Right lobe of liver (tissue), 4 donors: ENCODE results near the gene EML6.

Source experiments
- POLR2A ChIP-seq: fragments of 450-650 bp; IDR thresholded peaks from one replicate; pipeline ENCODE4 v1.6.1; 2017; ENCODE audit warnings: antibody characterized with exemption, mild to moderate bottlenecking
- TF ChIP-seq, protein P1 (sequence below), 4 donors: fragments of 200-600 bp in 3 of 4; fragments of 450-650 bp in 1 of 4; IDR thresholded peaks; one replicate each; pipeline versions ENCODE4 v1.5.1 to v1.8.0; 2016 to 2022; ENCODE audit warnings: antibody characterized with exemption in 4 of 4, mild to moderate bottlenecking in 2 of 4
- donor health status: DM: no; HTN: no; CAD: no.
- donor health status: DM: no; HTN: no; CAD: no.
- donor health status: DM: no; HTN: yes; CAD: no.

DNA sequence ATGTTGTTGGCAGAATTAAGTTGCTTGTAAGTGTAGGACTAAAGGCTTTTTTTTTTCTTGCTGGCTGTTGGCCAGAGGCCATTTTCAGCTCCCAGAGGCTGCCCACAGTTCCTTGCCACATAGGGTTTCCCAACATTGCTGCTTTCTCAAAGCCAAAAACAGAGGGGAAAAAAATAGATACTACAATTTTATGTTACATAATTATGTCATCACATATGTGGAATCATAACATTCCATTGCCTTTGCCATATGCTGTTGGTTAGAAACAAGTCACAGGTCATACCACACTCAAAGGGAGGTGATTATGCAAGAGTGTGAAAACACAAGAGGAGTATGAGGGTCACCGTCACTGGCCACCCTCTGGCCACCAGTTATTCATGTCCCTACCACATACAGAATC, 172.3 kb downstream of the EML6 start:
- TF ChIP-seq, protein P1, sequence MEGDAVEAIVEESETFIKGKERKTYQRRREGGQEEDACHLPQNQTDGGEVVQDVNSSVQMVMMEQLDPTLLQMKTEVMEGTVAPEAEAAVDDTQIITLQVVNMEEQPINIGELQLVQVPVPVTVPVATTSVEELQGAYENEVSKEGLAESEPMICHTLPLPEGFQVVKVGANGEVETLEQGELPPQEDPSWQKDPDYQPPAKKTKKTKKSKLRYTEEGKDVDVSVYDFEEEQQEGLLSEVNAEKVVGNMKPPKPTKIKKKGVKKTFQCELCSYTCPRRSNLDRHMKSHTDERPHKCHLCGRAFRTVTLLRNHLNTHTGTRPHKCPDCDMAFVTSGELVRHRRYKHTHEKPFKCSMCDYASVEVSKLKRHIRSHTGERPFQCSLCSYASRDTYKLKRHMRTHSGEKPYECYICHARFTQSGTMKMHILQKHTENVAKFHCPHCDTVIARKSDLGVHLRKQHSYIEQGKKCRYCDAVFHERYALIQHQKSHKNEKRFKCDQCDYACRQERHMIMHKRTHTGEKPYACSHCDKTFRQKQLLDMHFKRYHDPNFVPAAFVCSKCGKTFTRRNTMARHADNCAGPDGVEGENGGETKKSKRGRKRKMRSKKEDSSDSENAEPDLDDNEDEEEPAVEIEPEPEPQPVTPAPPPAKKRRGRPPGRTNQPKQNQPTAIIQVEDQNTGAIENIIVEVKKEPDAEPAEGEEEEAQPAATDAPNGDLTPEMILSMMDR (IDR thresholded peaks at IDR 0.05): no peak
- TF ChIP-seq POLR2A: no peak
